ENCODE data around the gene EIF4B. TPM values are rescaled to one million over a fixed set of nuclear protein-coding genes. Genes with fewer than 3 reads are reported as not detected.

The EIF4B gene
- total RNA-seq, 1 experiment from 2014 or later: 393 TPM

DNA sequence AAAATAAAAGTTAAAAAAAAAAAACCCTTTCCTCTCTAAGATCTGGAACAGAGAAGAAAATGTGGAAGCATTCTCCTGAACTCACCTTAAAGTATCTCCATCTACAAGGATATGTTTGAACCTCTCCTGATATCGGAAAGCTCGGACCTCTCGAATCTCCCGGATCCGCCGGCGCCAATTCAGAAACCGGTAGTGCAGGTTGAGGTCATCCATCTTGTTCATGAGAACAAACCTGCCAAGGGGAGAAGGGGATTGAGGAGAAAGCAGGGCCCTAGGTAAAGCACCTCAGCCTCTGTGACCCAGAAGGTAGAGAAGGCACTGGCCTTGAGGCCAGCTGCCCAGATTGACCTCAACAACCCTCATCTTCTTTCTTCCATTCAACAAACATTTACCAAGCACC, 70.8 kb downstream of the EIF4B start:
- POLR2A ChIA-PET (ENCODE audit: low non-redundant PET): no interaction called here
- no TSS peak for BruUV-seq (replicated peaks)

DNA sequence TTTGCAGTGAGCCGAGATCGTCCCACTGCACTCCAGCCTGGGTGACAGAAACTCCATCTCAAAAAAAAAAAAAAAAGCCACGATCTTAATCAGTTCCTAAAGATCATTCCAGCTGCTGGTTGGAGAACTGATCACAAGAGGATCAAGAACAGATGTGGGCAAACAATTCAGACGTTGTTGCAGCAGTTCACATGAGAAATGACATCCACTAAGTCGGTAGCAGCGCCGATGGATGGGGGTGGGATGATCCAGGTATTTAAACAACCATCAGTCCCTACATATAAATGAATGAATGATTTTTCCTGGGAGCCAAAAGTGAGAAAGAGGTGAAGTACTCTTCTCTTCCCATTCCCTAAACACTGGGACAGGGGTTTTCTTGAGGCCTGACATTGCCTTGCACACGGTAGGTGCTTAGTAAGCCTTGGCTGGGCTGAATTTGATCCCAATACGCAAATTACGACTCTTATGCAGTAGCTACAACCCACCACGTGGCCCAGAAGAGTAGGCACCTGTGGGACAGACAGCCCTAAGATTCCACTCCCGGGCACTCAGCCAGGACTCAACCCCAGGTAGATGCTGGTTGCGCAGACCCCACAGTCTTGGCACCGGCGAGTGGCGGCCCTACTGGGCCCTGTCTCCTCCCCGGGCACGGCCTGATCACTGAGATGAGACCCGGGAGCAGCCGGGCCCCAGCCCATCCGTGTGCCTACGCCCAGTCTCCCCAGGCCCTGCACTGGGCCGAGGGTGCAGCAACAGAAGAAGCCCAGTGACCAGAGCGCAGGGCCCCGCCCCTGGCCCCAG, 72.4 kb downstream of the EIF4B start:
- H3K4me1 ChIP-seq (ENCODE audit: insufficient read depth, low read length, poor library complexity, severe bottlenecking): peaks cover 4% of the 10 kb centered on the region
- CTCF ChIA-PET: interaction anchor here (0.6 to 3.2 kb wide), 7 partner anchors 13 to 243 kb away, joined by 3 to 18 read pairs (median 6); partner anchors contain the start of genes AAAS and SOAT2
- H3K27me3 ChIP-seq (replicated peaks; ENCODE audit: insufficient read depth, low read depth, low read length, poor library complexity): no peaks in the 10 kb centered on the region
- TSS peak; percentile 62 for BruUV-seq (replicated peaks)
- POLR2A ChIA-PET (ENCODE audit: low non-redundant PET): interaction anchor here (0.5 kb wide), 1 partner anchor 160 kb away, joined by 6 read pairs; no protein-coding TSS in a partner anchor
- peak overlapping the region; percentile 62 for H3K27ac ChIP-seq (ENCODE audit: low read depth, low read length, poor library complexity, severe bottlenecking)
- H3K4me3 ChIP-seq (ENCODE audit: low read depth, low read length, poor library complexity, severe bottlenecking): peak overlapping the region; percentile 65
- peaks cover 9% of the 10 kb centered on the region for H3K36me3 ChIP-seq (ENCODE audit: insufficient read depth, low read length, poor library complexity, severe bottlenecking)
- H3K9me3 ChIP-seq (ENCODE audit: low read depth, low read length, poor library complexity, severe bottlenecking): no peaks in the 10 kb centered on the region
- peak; percentile 35 for DNase-seq (ENCODE audit: low spot score)
- TF ChIP-seq EZH2 (IDR thresholded peaks at IDR 0.05; ENCODE audit: borderline replicate concordance, low read depth, low read length, poor library complexity, severe bottlenecking): no peak
- TF ChIP-seq, protein P1, sequence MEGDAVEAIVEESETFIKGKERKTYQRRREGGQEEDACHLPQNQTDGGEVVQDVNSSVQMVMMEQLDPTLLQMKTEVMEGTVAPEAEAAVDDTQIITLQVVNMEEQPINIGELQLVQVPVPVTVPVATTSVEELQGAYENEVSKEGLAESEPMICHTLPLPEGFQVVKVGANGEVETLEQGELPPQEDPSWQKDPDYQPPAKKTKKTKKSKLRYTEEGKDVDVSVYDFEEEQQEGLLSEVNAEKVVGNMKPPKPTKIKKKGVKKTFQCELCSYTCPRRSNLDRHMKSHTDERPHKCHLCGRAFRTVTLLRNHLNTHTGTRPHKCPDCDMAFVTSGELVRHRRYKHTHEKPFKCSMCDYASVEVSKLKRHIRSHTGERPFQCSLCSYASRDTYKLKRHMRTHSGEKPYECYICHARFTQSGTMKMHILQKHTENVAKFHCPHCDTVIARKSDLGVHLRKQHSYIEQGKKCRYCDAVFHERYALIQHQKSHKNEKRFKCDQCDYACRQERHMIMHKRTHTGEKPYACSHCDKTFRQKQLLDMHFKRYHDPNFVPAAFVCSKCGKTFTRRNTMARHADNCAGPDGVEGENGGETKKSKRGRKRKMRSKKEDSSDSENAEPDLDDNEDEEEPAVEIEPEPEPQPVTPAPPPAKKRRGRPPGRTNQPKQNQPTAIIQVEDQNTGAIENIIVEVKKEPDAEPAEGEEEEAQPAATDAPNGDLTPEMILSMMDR (conservative IDR thresholded peaks at IDR 0.05; ENCODE audit: low read depth, low read length): no peak
- intact Hi-C loops (cut with micrococcal nuclease; ENCODE audit: unreplicated experiment): no loop called here

More for the DNA sequence above, 70.8 kb downstream of the EIF4B start:
- Histone ChIP-seq H3K27me3 (replicated peaks; ENCODE audit: insufficient read depth, low read depth, low read length, poor library complexity) (no peaks in the 10 kb centered on the region), H3K27ac (ENCODE audit: low read depth, low read length, poor library complexity, severe bottlenecking) (no peak overlapping the region), H3K36me3 (ENCODE audit: insufficient read depth, low read length, poor library complexity, severe bottlenecking) (peaks cover 9% of the 10 kb centered on the region), H3K4me1 (ENCODE audit: insufficient read depth, low read length, poor library complexity, severe bottlenecking) (peaks cover 12% of the 10 kb centered on the region), H3K9me3 (ENCODE audit: low read depth, low read length, poor library complexity, severe bottlenecking) (no peaks in the 10 kb centered on the region), H3K4me3 (ENCODE audit: low read depth, low read length, poor library complexity, severe bottlenecking) (no peak overlapping the region)
- no peak for DNase-seq (ENCODE audit: low spot score)
- CTCF ChIA-PET: no interaction called here
- intact Hi-C loops (cut with micrococcal nuclease; ENCODE audit: unreplicated experiment): no loop called here
- TF ChIP-seq, protein P1 (conservative IDR thresholded peaks at IDR 0.05; ENCODE audit: low read depth, low read length): no peak
- TF ChIP-seq EZH2 (IDR thresholded peaks at IDR 0.05; ENCODE audit: borderline replicate concordance, low read depth, low read length, poor library complexity, severe bottlenecking): no peak

DNA sequence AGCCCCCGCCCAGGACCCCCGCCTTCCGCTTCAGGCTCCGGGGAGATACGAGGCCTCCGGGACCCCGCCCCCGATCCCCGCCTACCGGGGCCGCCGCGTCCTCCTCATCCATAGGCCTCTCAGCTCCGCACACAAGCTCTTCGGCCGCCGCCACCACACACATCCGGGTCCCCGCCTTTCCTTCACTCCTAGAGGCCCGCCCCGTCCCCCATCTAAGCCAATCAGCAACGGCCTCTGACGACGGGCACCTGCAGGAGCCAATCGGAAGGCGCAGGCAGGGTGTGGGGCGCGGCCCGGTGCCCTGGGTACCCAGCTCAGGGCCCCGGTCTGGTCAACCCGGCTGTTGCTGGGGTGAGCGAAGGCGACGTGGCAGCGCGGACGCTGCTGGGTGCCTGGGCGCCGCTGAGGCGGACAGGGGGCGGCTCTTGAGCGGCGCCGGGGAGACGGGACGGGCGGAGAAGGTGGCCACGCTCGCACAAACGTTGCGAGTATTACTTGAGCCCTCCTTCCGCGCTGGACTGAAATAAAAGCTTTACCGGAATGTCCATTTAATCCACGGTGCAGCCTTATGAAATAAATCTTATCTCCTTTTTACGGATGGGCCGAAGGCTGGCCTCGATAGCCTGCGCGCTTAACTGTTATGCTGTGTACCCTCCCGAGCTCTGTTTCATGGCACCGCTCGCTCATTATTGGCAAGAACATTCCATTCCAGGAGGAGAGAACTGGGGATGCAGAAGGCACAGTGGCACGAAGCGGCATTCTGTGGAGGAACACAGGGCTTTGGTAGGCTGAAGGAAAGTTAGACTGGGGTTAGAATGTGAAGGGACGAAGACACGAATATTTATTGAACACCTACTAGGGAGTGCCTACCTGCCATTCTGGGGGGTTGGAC, 73.2 kb downstream of the EIF4B start, which contains the start of gene SPRYD3:
SPRYD3 (minus strand) TSS at position 165 of the 892 bp plus-strand sequence; CDS start at position 108, 57 bp downstream.
- intact Hi-C loops (cut with micrococcal nuclease; ENCODE audit: unreplicated experiment): no loop called here
- Histone ChIP-seq H3K27ac (ENCODE audit: low read depth, low read length, poor library complexity, severe bottlenecking) (peak within 1 kb of the TSS; percentile 62), H3K4me1 (ENCODE audit: insufficient read depth, low read length, poor library complexity, severe bottlenecking) (peaks cover 4% of the 10 kb centered on the region), H3K36me3 (ENCODE audit: insufficient read depth, low read length, poor library complexity, severe bottlenecking) (peaks cover 4% of the 10 kb centered on the region), H3K9me3 (ENCODE audit: low read depth, low read length, poor library complexity, severe bottlenecking) (no peaks in the 10 kb centered on the region), H3K4me3 (ENCODE audit: low read depth, low read length, poor library complexity, severe bottlenecking) (peak within 1 kb of the TSS; percentile 65), H3K27me3 (replicated peaks; ENCODE audit: insufficient read depth, low read depth, low read length, poor library complexity) (no peaks in the 10 kb centered on the region)
- BruUV-seq (replicated peaks): TSS peak; percentile 86
- ChIA-PET CTCF (interaction anchor here (0.6 to 3.2 kb wide), 8 partner anchors 13 to 242 kb away, joined by 3 to 18 read pairs (median 5); partner anchors contain the start of genes AAAS and SOAT2), POLR2A (ENCODE audit: low non-redundant PET) (interaction anchor here (0.5 kb wide), 1 partner anchor 159 kb away, joined by 6 read pairs; no protein-coding TSS in a partner anchor)
- TF ChIP-seq EZH2 (IDR thresholded peaks at IDR 0.05; ENCODE audit: borderline replicate concordance, low read depth, low read length, poor library complexity, severe bottlenecking): no peak
- peak; percentile 97 for DNase-seq (ENCODE audit: low spot score)

All from A673 (cell line).